ENCODE results near the gene PTPN14. TPM values are rescaled to one million over a fixed set of nuclear protein-coding genes. Genes with fewer than 3 reads are reported as not detected.

The PTPN14 gene
- total and polyA plus RNA-seq, 2 of the 8 experiments (the other 6 are each of a cell fraction or from before 2014, with no cell fraction given) = 14.4 to 93.6 TPM

DNA sequence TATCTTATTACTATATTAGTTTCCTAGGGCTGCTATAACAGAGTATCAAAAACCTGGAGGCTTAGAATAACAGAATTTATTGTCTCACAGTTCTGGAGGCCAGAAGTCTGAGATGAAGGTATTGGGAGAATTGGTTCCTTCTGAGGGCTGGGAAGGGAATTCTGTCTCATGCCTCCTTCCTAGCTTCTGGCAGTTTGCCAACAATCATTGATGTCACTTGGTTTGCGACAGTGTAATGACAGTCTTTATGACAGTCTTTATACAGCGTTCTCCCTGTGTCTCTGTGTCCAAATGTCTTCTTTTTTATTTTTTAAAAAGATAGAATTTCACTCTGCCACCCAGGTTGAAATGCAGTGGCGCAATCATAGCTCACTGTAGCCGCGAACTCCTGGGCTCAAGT lies 35.8 kb upstream of the PTPN14 start:
- DNase-seq (ENCODE audit: low read depth in 1 of 2, low spot score in 2 of 2) (no peak), FAIRE-seq (no peak)
- no peak overlapping the region for H3K23ac ChIP-seq (ENCODE audit: insufficient read length)
- H2AFZ ChIP-seq (ENCODE audit: low read length) = no peak overlapping the region
- H3K79me1 ChIP-seq (ENCODE audit: low read depth, low read length) = no peaks in the 10 kb centered on the region
- no peak overlapping the region for H4K91ac ChIP-seq (replicated peaks; ENCODE audit: insufficient read length, low read length)
- H2AK5ac ChIP-seq (ENCODE audit: low read depth, low read length) = no peak overlapping the region
- H4K20me1 ChIP-seq (replicated peaks in 1 of 2; ENCODE audit: control insufficient read depth in 1 of 2, insufficient read depth in 2 of 2, low read length in 2 of 2) = no peaks in the 10 kb centered on the region
- no peak overlapping the region for H3K4me3 ChIP-seq (ENCODE audit: extremely low read depth in 1 of 4, insufficient read depth in 2 of 4, low read depth in 3 of 4, low read length in 4 of 4)
- H3K79me2 ChIP-seq (ENCODE audit: control insufficient read depth in 1 of 2, insufficient read depth in 2 of 2, low read length in 2 of 2) = no peaks in the 10 kb centered on the region
- no peaks in the 10 kb centered on the region for H3K9me3 ChIP-seq (ENCODE audit: insufficient read depth in 2 of 2, low read depth in 1 of 2, low read length in 1 of 2)
- H4K5ac ChIP-seq (ENCODE audit: insufficient read length, low read depth, low read length) = no peak overlapping the region
- no peak overlapping the region for H2BK120ac ChIP-seq (replicated peaks; ENCODE audit: low read depth, low read length)
- no peaks in the 10 kb centered on the region for H3K36me3 ChIP-seq (ENCODE audit: control insufficient read depth in 2 of 4, insufficient read depth in 4 of 4, low read length in 3 of 4)
- ChIA-PET POLR2A (ENCODE audit: partially characterized antibody) (interaction anchor here (3.8 kb wide), 1 partner anchor 36 kb away, joined by 19 read pairs; the partner anchor contains the start of gene PTPN14), CTCF (ENCODE audit: partially characterized antibody) (interaction anchor here (0.5 to 18.8 kb wide), 13 partner anchors 14 to 274 kb away, joined by 3 to 445 read pairs (median 4); partner anchors contain the start of gene PTPN14)
- H3K18ac ChIP-seq (ENCODE audit: extremely low read depth, low read length) = no peak overlapping the region
- H3K23me2 ChIP-seq (ENCODE audit: low read depth, low read length) = no peaks in the 10 kb centered on the region
- no peak overlapping the region for H3K56ac ChIP-seq (replicated peaks; ENCODE audit: insufficient read length, low read depth, low read length)
- H2BK15ac ChIP-seq (ENCODE audit: low read length) = no peak overlapping the region
- H2BK5ac ChIP-seq (ENCODE audit: low read depth, low read length) = no peak overlapping the region
- H2BK20ac ChIP-seq (ENCODE audit: low read length) = no peak overlapping the region
- no peak overlapping the region for H3K4me2 ChIP-seq (ENCODE audit: insufficient read depth in 1 of 2, low read depth in 2 of 2, low read length in 2 of 2)
- peaks cover 0 to 3% (median 2%) of the 10 kb centered on the region in 4 experiments; a peak in 3 of 7 replicates for H3K4me1 ChIP-seq (replicated peaks in 1 of 4; ENCODE audit: control insufficient read depth in 3 of 4, insufficient read depth in 4 of 4, low read length in 3 of 4)
- no peak overlapping the region for H3K9ac ChIP-seq (replicated peaks in 1 of 4; ENCODE audit: extremely low read depth in 1 of 4, low read depth in 3 of 4, low read length in 3 of 4)
- WGBS, 2 experiments (ENCODE audit: extremely low coverage in 1 of 2, insufficient coverage in 1 of 2, insufficient read length in 1 of 2, insufficient replicate concordance in 2 of 2, low coverage in 1 of 2, low lambda C conversion rate in 2 of 2, missing lambda C conversion rate in 1 of 2) = 85% methylated on average over 5 of the region's 5 CpGs; no CpG with 5 or more reads in 1 of the 2 experiments
- no peak overlapping the region for H3K14ac ChIP-seq (ENCODE audit: insufficient read length)
- no peak overlapping the region for H3K4ac ChIP-seq (replicated peaks; ENCODE audit: insufficient read length, low read depth, low read length)
- no peak overlapping the region for H4K8ac ChIP-seq (ENCODE audit: extremely low read depth, insufficient read depth, low read length)
- H3K27me3 ChIP-seq (replicated peaks in 1 of 4; ENCODE audit: control insufficient read depth in 3 of 4, extremely low read depth in 1 of 4, insufficient read depth in 3 of 4, low read length in 3 of 4) = no peaks in the 10 kb centered on the region
- no peak overlapping the region for H3K27ac ChIP-seq (ENCODE audit: low read depth, low read length)
- H2BK12ac ChIP-seq (ENCODE audit: low read depth, low read length) = no peak overlapping the region
- TF ChIP-seq CTBP2 (IDR thresholded peaks at IDR 0.05; ENCODE audit: borderline replicate concordance, insufficient read depth, insufficient read length, low read length) (no peak), JUND (IDR thresholded peaks at IDR 0.05; ENCODE audit: low read length) (no peak), E2F6 (IDR thresholded peaks at IDR 0.05) (no peak), EZH2 (IDR thresholded peaks at IDR 0.05; ENCODE audit: low read depth, low read length, severe bottlenecking) (no peak), TAF7 (optimal IDR thresholded peaks at IDR 0.05; ENCODE audit: borderline replicate concordance, low read depth, low read length) (no peak), RBBP5 (IDR thresholded peaks at IDR 0.05; ENCODE audit: borderline replicate concordance, low read depth, low read length) (no peak), CTCF (IDR thresholded peaks at IDR 0.05; ENCODE audit: control extremely low read depth in 1 of 3, insufficient read depth in 1 of 3, low read depth in 1 of 3, low read length in 3 of 3) (no peak), NRF1 (IDR thresholded peaks at IDR 0.05; ENCODE audit: low read depth, low read length) (no peak), HDAC6 (IDR thresholded peaks at IDR 0.05; ENCODE audit: low read depth, low read length) (no peak)
- TF ChIP-seq, protein P1, sequence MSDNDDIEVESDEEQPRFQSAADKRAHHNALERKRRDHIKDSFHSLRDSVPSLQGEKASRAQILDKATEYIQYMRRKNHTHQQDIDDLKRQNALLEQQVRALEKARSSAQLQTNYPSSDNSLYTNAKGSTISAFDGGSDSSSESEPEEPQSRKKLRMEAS (IDR thresholded peaks at IDR 0.05) = no peak
